ENCODE results near the gene AHNAK2.

Gene AHNAK2

GRCh38 chr14:104937694-104938365, 40.3 kb downstream of the AHNAK2 start:
- no peak for TF ChIP-seq ZFX (IDR thresholded peaks at IDR 0.05; ENCODE audit: borderline replicate concordance)
- TF ChIP-seq, protein P1, sequence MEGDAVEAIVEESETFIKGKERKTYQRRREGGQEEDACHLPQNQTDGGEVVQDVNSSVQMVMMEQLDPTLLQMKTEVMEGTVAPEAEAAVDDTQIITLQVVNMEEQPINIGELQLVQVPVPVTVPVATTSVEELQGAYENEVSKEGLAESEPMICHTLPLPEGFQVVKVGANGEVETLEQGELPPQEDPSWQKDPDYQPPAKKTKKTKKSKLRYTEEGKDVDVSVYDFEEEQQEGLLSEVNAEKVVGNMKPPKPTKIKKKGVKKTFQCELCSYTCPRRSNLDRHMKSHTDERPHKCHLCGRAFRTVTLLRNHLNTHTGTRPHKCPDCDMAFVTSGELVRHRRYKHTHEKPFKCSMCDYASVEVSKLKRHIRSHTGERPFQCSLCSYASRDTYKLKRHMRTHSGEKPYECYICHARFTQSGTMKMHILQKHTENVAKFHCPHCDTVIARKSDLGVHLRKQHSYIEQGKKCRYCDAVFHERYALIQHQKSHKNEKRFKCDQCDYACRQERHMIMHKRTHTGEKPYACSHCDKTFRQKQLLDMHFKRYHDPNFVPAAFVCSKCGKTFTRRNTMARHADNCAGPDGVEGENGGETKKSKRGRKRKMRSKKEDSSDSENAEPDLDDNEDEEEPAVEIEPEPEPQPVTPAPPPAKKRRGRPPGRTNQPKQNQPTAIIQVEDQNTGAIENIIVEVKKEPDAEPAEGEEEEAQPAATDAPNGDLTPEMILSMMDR (IDR thresholded peaks at IDR 0.05), result no peak
- no peak overlapping the region for H3K27ac ChIP-seq

DNA sequence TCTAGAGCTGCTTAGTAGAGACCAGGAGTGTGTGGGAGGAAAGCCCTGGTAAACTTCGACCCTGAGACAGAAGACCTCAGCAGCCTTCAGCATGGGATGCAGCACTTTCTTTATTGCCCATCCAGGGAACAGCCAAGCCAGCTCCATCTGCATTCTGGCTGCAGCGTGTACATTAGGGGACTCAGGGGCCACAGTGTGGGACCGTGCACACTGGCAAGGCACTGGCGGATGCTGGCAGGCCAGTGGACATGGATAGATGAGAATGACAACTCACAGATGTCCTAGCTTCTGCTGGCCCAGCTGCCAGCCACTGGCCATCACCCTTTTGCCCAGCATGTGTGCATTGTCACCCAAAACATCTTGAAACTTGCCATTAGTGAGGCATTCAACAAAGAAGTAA, 41.0 kb downstream of the AHNAK2 start:
- no peak for TF ChIP-seq ZFX (IDR thresholded peaks at IDR 0.05; ENCODE audit: borderline replicate concordance)
- TF ChIP-seq, protein P1 (IDR thresholded peaks at IDR 0.05), result no peak
- H3K27ac ChIP-seq, result no peak overlapping the region

DNA sequence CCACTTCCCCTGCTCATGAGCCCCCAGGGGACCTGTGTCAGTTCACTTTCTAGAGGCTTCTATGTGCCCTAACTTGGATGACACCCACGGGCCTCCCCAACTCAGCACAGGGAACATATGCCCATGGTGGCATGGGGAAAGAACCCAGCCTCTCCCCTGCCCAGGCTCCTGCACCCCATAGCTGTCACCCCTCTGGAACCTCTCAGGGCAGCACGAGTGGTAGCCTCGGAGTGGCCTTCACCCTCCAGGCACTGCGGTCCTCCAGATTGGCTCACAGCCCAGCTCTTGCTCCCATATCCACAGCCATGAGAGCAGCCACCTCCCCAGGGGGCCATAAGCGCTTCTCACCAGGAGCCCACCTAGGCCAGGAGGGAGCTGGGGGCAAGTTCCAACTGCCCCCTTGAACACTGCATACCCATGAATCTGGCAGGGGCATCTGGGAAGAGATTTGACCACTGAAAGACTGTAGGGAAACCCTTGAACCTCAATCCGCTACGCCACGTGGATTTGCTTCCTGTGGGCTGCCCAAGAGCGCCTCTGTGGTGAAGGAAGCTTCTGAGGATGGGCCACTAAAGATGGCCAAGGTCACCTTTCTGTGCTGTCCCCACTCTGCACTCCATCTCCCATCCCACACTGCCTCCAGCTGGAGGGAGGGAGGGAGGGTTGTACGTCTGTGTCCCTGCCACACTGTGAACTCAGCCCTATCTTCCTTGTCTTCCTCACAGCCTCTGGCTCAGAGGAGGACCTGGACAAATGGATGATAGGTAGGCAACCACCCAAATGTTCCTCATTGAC, 41.6 kb downstream of the AHNAK2 start:
- TF ChIP-seq, protein P1 (IDR thresholded peaks at IDR 0.05), result no peak
- no peak for TF ChIP-seq ZFX (IDR thresholded peaks at IDR 0.05; ENCODE audit: borderline replicate concordance)

DNA sequence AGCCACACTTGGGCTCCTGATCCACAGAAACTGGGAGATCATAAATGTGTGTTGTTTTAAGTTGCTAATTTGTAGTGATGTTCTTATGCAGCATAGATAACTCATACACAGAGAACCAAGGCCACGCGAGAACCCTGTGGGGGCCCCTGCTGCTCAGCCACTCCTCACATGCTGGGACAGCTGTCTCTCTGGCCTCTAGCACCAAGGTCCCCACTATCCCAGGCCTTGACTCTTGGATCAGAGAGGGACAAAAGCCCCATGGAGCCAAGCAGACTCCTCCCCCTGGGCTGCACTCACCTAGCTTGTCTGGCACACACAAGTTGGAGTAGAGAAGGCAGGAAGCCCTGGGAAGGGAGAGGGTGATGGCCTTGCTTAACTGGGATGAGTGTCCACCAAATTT, 42.2 kb downstream of the AHNAK2 start:
- TF ChIP-seq ZFX (IDR thresholded peaks at IDR 0.05; ENCODE audit: borderline replicate concordance), result no peak
- TF ChIP-seq, protein P1 (IDR thresholded peaks at IDR 0.05), result no peak
- H3K27ac ChIP-seq, result no peak overlapping the region

More for the DNA sequence above, 41.6 kb downstream of the AHNAK2 start:
- no peak overlapping the region for H3K27ac ChIP-seq

DNA sequence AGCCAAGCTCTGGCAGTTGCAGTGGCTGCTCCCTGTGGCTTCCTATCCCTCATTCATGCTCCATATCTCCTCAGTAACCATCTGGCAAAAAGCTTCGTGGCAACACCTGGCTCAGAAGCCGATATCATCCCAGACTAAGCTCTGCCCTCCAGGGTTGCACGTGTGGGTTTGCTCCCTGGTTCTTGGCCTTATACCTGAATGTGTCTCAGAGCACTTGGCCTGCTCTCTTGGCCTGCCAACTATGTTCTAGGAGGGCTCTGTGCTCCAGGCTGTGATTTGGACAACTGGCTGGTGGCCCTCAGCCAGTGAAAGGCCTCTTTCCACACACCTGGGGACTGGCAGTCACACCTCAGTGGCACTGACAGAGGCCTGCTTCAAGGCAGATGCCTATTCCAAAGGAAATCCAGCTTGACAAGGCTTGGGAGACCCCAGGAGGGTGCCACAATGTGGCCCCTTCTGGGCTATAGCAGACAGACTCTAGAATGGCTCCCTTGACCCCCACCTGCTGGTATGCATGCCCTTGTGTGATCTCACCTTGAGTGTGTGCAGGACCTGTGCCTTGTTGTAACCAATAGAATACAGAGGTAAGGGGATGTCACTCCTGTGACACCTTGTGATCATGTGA, 43.0 kb downstream of the AHNAK2 start:
- TF ChIP-seq ZFX (IDR thresholded peaks at IDR 0.05; ENCODE audit: borderline replicate concordance), result no peak

GRCh38 chr14:104933746-104934733, 44.1 kb downstream of the AHNAK2 start:
- no peak for TF ChIP-seq ZFX (IDR thresholded peaks at IDR 0.05; ENCODE audit: borderline replicate concordance)
- TF ChIP-seq, protein P1 (IDR thresholded peaks at IDR 0.05), result no peak

More for the DNA sequence above, 43.0 kb downstream of the AHNAK2 start:
- no peak overlapping the region for H3K27ac ChIP-seq

More at GRCh38 chr14:104933746-104934733, 44.1 kb downstream of the AHNAK2 start:
- H3K27ac ChIP-seq, result no peak overlapping the region

Measured in 22Rv1 (cell line).